Keratinocyte (primary cell): ENCODE data around the gene CDCA4.

ENCODE experiments used
- CTCF ChIP-seq, 3 experiments: IDR thresholded peaks in 1 of 3; conservative IDR thresholded peaks in 1 of 3; optimal IDR thresholded peaks in 1 of 3; 2 replicates in 2 of 3; 3 replicates in 1 of 3; pipeline versions ENCODE3 to v1.5.1; 2011; ENCODE audit warnings: low read length in 3 of 3, mild to moderate bottlenecking in 3 of 3, moderate library complexity in 2 of 3, control low read depth in 1 of 3, inconsistent platforms in 1 of 3; ENCODE audit not compliant: insufficient read depth in 2 of 3; ENCODE audit errors: extremely low read depth in 1 of 3
- EZH2 ChIP-seq: IDR thresholded peaks from one replicate; pipeline ENCODE4 v1.6.1; 2012; ENCODE audit warnings: inconsistent platforms, mild to moderate bottlenecking, low read length, moderate library complexity

DNA sequence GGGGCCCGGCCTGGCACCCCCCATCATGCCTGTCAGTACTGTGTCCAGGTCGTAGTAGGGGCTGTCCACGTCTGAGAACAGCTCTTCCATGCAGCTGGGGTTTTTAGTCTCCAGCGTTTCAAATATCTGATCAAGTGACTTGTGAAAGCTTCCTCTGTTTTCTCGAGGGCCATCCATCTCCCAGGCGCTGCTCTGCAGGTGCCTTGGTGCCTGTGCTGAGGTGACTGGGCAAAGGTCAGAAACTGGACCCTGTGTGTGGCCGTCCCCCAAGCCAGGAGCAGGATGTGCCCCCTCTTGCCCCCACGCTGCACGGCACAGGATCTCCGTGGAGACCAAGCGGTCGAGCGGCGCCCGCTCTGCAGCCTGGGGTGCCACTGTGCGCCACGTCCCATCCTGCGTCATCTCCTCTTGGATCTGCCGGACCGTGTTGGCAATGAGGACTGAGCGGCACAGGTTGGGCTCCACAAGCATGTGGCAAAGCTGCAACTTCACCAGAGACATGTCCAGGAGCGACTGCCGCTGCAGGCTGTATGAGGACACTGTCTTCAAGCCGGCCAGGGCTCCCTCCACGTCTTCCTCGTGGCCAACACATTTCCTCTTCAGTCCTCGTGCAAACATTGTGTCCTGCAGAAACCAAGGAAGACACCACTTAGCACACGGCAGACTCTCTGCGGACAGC lies 9.4 kb downstream of the CDCA4 start:
- TF ChIP-seq CTCF (optimal IDR thresholded peaks at IDR 0.05 in 1 of 3, IDR thresholded peaks at IDR 0.05 in 1 of 3, conservative IDR thresholded peaks at IDR 0.05 in 1 of 3; ENCODE audit: extremely low read depth in 1 of 3, insufficient read depth in 2 of 3, low read length in 3 of 3): no peak
- TF ChIP-seq EZH2: no peak
